Testis (tissue), 3 donors: ENCODE data around the gene LRP2. TPM values are rescaled to one million over a fixed set of nuclear protein-coding genes. Genes with fewer than 3 reads are reported as not detected.
"Not testable (repeated sequence)": the region's sequence is repeated elsewhere in the genome, so short reads cannot be mapped to it uniquely, and the experiment has no call there.

ENCODE experiments used
- DNase-seq: peaks from one replicate; pipeline ENCODE4 v3.0.0-alpha.2; 2019
- H3K27ac ChIP-seq, 2 donors: fragments of 200-600 bp; sonication (generic); one replicate each; pipeline ENCODE4 v1.5.1; 2019
- H3K27me3 ChIP-seq: fragments of 200-600 bp; sonication (generic); one replicate; pipeline ENCODE4 v1.5.1; 2019
- H3K36me3 ChIP-seq: fragments of 200-600 bp; sonication (generic); one replicate; pipeline ENCODE4 v1.5.1; 2017; ENCODE audit warnings: low read depth; ENCODE audit errors: missing control alignments
- H3K4me1 ChIP-seq: fragments of 200-600 bp; sonication (generic); one replicate; pipeline ENCODE4 v1.5.1; 2019
- H3K4me3 ChIP-seq, 2 donors: fragments of 200-600 bp; sonication (generic); one replicate each; pipeline ENCODE4 v1.5.1; 2017 to 2019
- H3K9me3 ChIP-seq: fragments of 200-600 bp; sonication (generic); one replicate; pipeline ENCODE4 v1.5.1; 2017
- POLR2A ChIP-seq: fragments of 450-650 bp; IDR thresholded peaks from one replicate; pipeline ENCODE4 v1.6.1; 2017; ENCODE audit warnings: antibody characterized with exemption, mild to moderate bottlenecking, moderate library complexity
- WGBS, 2 donors: methylation state at CpG; one replicate each; pipeline ENCODE4 v1.1.5; 2018; 5-methylcytosine and 5-hydroxymethylcytosine counted together
- intact Hi-C: fragments of 100-400 bp; cut with DNase I; formaldehyde crosslinking; loops from one replicate; pipeline ENCODE4 v1.15.1; 2023; ENCODE audit warnings: low total_unique reads
- polyA plus RNA-seq: library from polyadenylated mRNA; stranded (reverse); fragments of 350-450 nt; fragmentation: Illumina TruSeq; extraction: RNeasy Lipid Tissue Mini Kit (QIAGEN cat#74804); gene quantifications from one replicate; pipeline ENCODE4 v1.2.3, GENCODE V29; 2014; ENCODE audit warnings: low read depth, low replicate concordance; ENCODE audit not compliant: insufficient read depth
- total RNA-seq, 2 donors: library from RNA; depleted of rRNA; stranded (reverse); fragments of >200 nt; gene quantifications; one replicate each; pipeline ENCODE4 v1.2.3, GENCODE V29; 2016
- TF ChIP-seq, protein P1 (sequence below), 3 experiments: fragments of 450-650 bp in 2 of 3; fragments of 200-600 bp in 1 of 3; sonication (generic) in 1 of 3; IDR thresholded peaks; one replicate each; pipeline ENCODE4 v1.5.1; 2016 to 2019; ENCODE audit warnings: antibody characterized with exemption in 3 of 3, mild to moderate bottlenecking in 2 of 3, moderate library complexity in 1 of 3

The LRP2 gene
- total and polyA plus RNA-seq, 3 donors from 2014 or later, result 3.0 to 9.3 (median 4.1) TPM

DNA sequence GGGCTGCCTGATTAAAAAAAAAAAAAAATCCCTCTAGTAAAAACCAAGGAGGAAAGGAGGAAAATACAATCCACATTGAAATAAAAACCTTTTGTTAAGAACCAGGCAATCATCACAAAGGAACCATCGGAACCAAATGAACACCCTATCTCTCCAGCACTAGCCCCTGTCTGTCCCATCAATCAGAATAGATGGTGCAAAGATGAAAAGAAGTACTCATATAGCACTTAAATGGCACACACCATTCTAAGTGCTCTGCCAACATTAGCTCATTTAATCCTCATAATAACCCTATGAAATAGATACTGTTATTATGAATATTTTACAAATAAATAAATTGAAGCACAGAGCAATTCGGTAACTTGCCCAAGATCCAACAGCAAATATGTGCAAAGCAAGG is 38.5 kb downstream of the LRP2 start:
- Histone ChIP-seq H3K27me3 (no peaks in the 10 kb centered on the region), H3K36me3 (no peaks in the 10 kb centered on the region), H3K4me3 (no peak overlapping the region), H3K9me3 (no peaks in the 10 kb centered on the region), H3K4me1 (no peaks in the 10 kb centered on the region), H3K27ac (no peak overlapping the region)
- intact Hi-C loops, result no loop called here
- no peak for DNase-seq
- WGBS, 2 donors, result 81 to 84% methylated on average over 2 of the region's 2 CpGs
- TF ChIP-seq, protein P1, sequence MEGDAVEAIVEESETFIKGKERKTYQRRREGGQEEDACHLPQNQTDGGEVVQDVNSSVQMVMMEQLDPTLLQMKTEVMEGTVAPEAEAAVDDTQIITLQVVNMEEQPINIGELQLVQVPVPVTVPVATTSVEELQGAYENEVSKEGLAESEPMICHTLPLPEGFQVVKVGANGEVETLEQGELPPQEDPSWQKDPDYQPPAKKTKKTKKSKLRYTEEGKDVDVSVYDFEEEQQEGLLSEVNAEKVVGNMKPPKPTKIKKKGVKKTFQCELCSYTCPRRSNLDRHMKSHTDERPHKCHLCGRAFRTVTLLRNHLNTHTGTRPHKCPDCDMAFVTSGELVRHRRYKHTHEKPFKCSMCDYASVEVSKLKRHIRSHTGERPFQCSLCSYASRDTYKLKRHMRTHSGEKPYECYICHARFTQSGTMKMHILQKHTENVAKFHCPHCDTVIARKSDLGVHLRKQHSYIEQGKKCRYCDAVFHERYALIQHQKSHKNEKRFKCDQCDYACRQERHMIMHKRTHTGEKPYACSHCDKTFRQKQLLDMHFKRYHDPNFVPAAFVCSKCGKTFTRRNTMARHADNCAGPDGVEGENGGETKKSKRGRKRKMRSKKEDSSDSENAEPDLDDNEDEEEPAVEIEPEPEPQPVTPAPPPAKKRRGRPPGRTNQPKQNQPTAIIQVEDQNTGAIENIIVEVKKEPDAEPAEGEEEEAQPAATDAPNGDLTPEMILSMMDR (IDR thresholded peaks at IDR 0.05), result no peak
- no peak for TF ChIP-seq POLR2A

DNA sequence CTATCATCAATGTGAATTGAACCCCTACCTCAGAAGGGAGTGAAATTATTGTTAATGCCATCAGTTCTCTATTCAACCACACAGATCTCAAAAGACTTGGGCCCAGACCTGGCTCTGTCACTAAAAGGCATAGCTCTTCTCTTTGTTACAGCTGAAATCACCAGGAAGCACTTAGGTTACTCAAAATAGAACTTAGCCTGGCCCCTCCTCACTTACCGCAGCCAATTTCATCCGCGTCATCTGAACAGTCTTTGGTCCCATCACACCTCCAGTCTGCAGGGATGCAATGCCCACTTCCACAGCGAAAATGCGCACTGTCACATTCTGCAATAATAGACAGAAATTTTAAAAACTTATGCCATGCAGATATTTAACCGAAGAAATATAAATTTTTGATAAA is 41.8 kb downstream of the LRP2 start:
- H3K9me3 ChIP-seq, result no peaks in the 10 kb centered on the region
- intact Hi-C loops, result no loop called here
- no peaks in the 10 kb centered on the region for H3K4me1 ChIP-seq
- no peak overlapping the region for H3K4me3 ChIP-seq
- H3K36me3 ChIP-seq, result no peaks in the 10 kb centered on the region
- no peak for TF ChIP-seq POLR2A
- TF ChIP-seq, protein P1 (IDR thresholded peaks at IDR 0.05), result no peak
- DNase-seq, result no peak
- WGBS, 2 donors, result 95 to 96% methylated on average over 6 of the region's 6 CpGs
- H3K27ac ChIP-seq, result no peak overlapping the region
- no peaks in the 10 kb centered on the region for H3K27me3 ChIP-seq

DNA sequence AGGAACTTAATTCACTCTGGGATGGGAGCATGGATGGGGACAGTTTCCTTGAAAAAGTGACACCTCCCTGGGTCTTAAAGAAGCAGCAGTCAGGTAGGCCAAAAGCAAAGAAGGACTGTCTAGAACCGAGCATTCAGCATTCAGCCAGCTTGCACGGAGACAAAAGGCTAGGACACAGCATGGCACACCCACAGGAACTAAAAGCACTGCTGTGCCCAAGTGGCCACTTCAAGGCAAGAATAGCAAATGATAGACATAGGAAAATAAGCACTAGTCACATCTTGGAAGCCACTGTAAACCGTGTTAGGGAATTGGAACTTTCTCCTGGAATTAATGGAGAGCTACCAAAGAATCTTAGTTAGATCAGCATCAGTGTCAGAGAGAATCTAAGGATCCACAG is 47.0 kb downstream of the LRP2 start:
- no peaks in the 10 kb centered on the region for H3K9me3 ChIP-seq
- 92 to 95% methylated on average over 3 of the region's 3 CpGs for WGBS, 2 donors

DNA sequence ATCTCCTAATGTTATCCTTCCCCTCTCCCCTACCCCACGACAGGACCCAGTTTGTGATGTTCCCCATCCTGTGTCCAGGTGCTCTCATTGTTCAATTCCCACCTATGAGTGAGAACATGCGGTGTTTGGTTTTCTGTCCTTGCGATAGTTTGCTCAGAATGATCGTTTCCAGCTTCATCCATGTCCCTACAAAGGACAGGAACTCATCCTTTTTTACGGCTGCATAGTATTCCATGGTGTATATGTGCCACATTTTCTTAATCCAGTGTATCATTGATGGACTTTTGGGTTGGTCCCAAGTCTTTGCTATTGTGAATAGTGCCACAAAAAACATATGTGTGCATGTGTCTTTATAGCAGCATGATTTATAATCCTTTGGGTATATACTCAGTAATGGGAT is 54.0 kb downstream of the LRP2 start:
- H3K36me3 ChIP-seq, H3K4me3 ChIP-seq, intact Hi-C loops, DNase-seq, H3K27ac ChIP-seq, H3K4me1 ChIP-seq, H3K9me3 ChIP-seq, H3K27me3 ChIP-seq: not testable (repeated sequence)
- WGBS, 2 donors, result 92 to 95% methylated on average over 5 of the region's 5 CpGs

More for the DNA sequence above, 47.0 kb downstream of the LRP2 start:
- DNase-seq, result no peak
- no peak overlapping the region for H3K4me3 ChIP-seq
- no peaks in the 10 kb centered on the region for H3K27me3 ChIP-seq
- no peak overlapping the region for H3K27ac ChIP-seq
- H3K36me3 ChIP-seq, result no peaks in the 10 kb centered on the region
- intact Hi-C loops, result no loop called here
- no peaks in the 10 kb centered on the region for H3K4me1 ChIP-seq
- no peak for TF ChIP-seq POLR2A
- TF ChIP-seq, protein P1 (IDR thresholded peaks at IDR 0.05), result no peak

DNA sequence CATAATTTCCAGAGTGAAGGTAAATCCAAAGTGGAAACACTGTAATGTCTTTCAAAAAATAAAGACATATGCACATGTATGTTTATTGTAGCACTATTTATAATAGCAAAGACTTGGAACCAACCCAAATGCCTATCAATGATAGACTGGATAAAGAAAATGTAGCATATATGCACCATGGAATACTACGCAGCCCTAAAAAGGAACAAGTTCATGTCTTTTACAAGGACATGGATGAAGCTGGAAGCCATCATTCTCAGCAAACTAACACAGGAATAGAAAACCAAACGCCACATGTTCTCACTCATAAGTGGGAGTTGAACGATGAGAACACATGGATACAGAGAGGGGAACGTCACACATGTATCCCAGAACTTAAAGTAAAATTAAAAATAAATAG is 57.6 kb downstream of the LRP2 start:
- H3K27ac ChIP-seq, DNase-seq, H3K27me3 ChIP-seq, H3K9me3 ChIP-seq, H3K36me3 ChIP-seq, H3K4me1 ChIP-seq, intact Hi-C loops, H3K4me3 ChIP-seq: not testable (repeated sequence)
- WGBS, 2 donors, result 94 to 97% methylated on average over 4 of the region's 4 CpGs

DNA sequence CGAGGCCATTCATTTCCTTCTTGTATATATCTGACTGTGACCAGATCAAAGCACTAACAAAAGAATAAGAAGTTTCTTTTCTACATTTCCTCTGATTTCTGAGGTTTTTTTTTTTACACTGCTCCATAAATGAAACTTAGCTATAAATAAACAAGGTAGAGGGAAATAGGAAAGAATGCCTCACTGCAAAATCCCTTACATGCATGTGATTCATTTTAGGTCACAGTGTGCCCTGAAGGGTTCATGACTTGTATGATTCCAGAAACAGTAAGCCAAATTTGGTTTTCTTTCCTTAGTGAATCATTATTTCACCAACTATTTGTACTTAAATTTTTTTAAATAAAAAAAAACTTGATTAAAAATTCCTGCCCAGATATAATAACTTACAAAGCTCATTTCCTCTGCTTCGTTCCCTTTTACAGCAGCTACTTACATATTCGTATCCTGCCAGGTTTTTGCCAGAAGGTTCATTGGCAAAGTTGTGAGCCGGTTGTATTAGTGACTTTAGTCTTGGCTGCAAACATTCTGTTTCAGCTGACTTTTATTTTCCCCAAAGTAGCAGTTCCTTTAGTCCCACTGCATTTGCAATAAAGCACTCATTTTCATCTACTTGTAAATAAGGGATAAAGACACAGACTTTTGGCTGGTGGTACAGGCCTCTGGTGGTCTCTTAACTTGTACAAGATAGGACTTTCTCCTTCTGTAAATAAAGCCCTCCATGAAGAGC is 58.6 kb downstream of the LRP2 start:
- no peak for TF ChIP-seq POLR2A
- TF ChIP-seq, protein P1 (IDR thresholded peaks at IDR 0.05), result no peak
- no peak for DNase-seq
- intact Hi-C loops, result no loop called here
- Histone ChIP-seq H3K4me1 (no peaks in the 10 kb centered on the region), H3K36me3 (no peaks in the 10 kb centered on the region), H3K27me3 (no peaks in the 10 kb centered on the region), H3K4me3 (no peak overlapping the region), H3K27ac (no peak overlapping the region), H3K9me3 (no peaks in the 10 kb centered on the region)
- 63 to 64% methylated on average over 4 of the region's 4 CpGs for WGBS, 2 donors
